GM12872 (cell line): ENCODE data around the gene FSTL4.

Experiments
- TF ChIP-seq, protein P1 (sequence below): IDR thresholded peaks from 3 replicates; pipeline ENCODE4 v1.5.1; 2011; ENCODE audit warnings: low read depth, mild to moderate bottlenecking, low read length, moderate library complexity; ENCODE audit not compliant: insufficient read depth

Gene FSTL4

DNA sequence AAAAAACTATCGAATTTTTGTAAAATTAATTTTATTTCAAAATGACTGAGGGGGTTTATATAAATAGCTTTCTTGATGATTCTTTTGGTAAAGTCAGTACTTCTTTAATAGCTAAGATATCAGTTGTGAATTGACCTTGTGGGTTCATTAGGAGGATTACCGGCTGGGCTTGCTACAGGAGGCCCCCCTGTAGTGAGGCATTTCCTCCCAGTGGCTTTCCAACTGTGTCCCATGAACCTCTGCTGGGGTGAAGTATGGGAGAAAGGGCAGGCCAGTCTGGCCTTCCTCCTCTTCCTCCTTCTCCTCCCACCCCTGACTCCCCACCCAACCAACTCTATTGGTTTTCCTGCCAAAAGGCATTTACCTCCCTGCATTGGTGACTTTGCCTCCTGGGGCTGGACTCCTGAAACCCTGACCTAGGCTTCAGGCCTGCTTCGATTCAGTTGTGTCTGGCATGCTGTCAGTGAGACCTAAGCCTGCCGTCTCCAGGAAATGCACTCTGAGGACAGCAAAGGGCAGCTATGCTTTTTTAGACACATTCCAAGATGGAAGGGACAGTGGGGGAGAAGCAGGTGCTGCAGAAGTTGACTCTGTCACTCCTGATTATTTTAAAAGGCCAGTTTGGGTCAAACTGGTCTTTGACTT, 415.8 kb downstream of the FSTL4 start:
- TF ChIP-seq, protein P1, sequence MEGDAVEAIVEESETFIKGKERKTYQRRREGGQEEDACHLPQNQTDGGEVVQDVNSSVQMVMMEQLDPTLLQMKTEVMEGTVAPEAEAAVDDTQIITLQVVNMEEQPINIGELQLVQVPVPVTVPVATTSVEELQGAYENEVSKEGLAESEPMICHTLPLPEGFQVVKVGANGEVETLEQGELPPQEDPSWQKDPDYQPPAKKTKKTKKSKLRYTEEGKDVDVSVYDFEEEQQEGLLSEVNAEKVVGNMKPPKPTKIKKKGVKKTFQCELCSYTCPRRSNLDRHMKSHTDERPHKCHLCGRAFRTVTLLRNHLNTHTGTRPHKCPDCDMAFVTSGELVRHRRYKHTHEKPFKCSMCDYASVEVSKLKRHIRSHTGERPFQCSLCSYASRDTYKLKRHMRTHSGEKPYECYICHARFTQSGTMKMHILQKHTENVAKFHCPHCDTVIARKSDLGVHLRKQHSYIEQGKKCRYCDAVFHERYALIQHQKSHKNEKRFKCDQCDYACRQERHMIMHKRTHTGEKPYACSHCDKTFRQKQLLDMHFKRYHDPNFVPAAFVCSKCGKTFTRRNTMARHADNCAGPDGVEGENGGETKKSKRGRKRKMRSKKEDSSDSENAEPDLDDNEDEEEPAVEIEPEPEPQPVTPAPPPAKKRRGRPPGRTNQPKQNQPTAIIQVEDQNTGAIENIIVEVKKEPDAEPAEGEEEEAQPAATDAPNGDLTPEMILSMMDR = no peak

DNA sequence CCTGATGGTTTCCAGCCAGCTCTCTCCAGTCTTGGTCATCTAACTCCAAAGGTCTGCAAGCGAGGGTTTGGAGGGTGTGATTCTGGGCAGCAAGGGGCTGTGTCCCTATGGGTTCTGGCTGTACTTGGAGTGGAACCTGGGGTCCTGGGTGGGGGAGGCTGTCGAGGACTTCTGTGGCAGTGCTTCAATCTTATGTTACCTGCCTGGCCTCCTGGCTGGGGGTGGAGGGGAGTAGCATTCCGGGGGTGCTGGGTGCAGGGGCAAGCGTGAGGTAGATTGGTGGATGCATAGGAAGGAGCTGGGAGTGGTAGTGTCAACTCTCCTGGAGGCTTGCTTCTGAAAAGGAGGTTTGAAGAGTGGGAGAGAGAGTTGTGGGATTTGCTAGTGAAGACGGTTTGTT, 417.1 kb downstream of the FSTL4 start:
- TF ChIP-seq, protein P1 = no peak

DNA sequence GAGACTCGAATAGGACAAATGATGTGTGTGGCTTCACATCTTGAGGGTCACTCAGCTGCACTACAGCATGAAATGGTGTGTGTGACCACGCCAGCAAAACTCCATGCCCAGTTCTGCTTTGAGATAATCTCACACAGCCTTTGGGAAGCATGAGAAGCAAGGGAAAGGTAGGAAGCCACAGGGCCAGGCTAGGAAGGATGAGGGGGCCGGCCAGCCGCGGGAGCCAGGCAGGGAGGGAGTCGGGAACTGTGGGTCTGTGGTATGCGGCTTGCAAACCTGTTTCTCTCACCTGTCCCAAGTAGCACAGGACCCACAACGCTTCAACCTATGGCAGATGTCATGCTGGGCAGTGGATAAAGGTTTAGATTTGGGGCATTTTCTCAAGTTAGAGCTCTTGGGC, 418.5 kb downstream of the FSTL4 start:
- TF ChIP-seq, protein P1 = no peak

DNA sequence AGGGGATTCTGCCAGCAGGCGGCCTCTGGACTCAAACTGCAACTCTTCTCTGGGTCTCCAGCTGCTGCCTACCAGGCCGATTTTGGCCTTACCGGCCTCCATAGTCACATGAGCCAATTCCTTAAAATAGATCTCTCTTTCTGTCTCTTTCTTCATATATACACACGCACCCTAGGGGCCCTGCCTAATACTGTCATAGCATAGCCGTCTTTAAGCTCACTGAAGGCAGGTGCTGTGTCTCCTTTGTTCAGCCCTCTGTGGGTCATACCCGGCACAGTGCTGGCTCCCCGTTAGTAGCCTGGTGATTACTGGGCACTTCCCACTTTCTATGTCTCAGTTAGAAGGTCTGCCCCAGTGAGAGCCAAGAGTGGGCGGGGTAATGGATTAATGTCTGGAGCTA, 419.6 kb downstream of the FSTL4 start:
- TF ChIP-seq, protein P1 = no peak

DNA sequence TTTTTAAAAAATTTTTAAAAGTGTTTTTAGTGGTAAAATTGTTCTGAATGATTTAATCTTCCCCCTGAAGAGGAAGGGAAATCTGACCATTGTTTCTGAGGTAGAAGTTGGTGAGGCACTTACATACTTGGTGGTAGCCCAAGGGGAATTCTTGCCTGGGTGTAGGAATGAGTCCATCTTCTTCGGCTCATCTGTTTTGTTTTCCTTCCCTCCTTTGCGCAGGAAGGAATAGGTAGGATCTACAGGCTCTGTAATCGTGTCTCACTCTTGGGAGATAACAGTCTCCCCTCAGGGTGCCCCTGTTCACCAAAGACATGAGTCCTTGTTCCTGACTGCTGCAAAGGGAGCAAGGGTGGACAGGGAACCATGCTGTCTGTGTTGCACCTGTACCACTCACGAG, 422.5 kb downstream of the FSTL4 start:
- TF ChIP-seq, protein P1 = no peak

DNA sequence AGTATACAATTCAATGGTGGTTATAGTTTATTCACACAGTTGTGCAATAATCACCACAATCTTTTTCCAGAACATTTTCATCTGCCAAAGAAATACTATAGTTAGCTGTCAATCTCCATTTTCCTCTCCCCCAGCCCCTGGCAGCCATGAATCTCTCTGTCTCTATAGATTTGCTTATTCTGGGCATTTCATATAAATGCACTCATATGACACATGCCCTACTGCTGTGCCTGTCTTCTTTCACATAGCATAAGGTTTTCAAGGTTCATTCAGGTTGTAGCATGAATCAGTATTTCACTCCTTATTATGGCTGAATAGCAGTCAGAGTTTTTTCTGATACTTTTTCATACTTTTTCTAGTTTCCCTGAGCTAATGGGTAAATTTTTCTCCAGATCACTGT, 432.9 kb downstream of the FSTL4 start:
- TF ChIP-seq, protein P1 = no peak

DNA sequence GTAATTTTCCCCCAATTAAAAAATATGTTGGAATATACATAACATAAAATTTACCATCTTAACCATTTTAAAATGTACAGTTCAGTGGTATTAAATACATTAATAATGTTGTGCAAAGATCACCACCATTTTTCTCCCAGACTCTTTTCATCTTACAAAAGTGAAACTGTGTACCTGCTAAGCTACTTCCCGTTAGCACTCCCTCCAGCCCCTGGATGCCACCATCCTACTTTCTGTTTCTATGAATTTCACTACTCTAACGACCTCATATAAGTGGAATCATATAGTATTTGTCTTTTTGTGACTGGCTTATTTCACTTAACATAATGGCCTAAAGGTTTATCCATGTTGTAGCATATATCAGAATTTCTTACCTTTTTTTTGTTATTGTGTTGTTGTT, 447.6 kb downstream of the FSTL4 start:
- TF ChIP-seq, protein P1 = no peak
